C4-2B (cell line): ENCODE results near the gene ZNF865.

Experiments used
- H3K27ac ChIP-seq: fragments of 450-650 bp; 2 replicates; pipeline ENCODE4 v1.5.1; 2017
- CTCF ChIP-seq: fragments of 450-650 bp; conservative IDR thresholded peaks from 2 replicates; pipeline ENCODE4 v1.5.1; 2017; ENCODE audit warnings: mild to moderate bottlenecking
- ZFX ChIP-seq: fragments of 450-650 bp; IDR thresholded peaks from 2 replicates; pipeline ENCODE4 v1.6.1; 2017

The ZNF865 gene

GRCh38 chr19:55650602-55651230, 45.3 kb downstream of the ZNF865 start:
- H3K27ac ChIP-seq, result no peak overlapping the region
- no peak for TF ChIP-seq CTCF
- no peak for TF ChIP-seq ZFX

- TF ChIP-seq ZFX, result no peak
- no peak for TF ChIP-seq CTCF
- no peak overlapping the region for H3K27ac ChIP-seq
Measured at GRCh38 chr19:55651236-55651635, 45.8 kb downstream of the ZNF865 start.

GRCh38 chr19:55652311-55653128, 47.1 kb downstream of the ZNF865 start:
- H3K27ac ChIP-seq, result peak overlapping the region; percentile 100; the same call in 1 of the 2 replicates
- no peak for TF ChIP-seq ZFX
- no peak for TF ChIP-seq CTCF

GRCh38 chr19:55653651-55654322, 48.3 kb downstream of the ZNF865 start:
- TF ChIP-seq CTCF (peak; percentile 100), ZFX (no peak)
- peak overlapping the region; percentile 100 for H3K27ac ChIP-seq

GRCh38 chr19:55654323-55654867, 48.9 kb downstream of the ZNF865 start:
- no peak for TF ChIP-seq ZFX
- TF ChIP-seq CTCF, result no peak
- peak overlapping the region; percentile 100 for H3K27ac ChIP-seq

GRCh38 chr19:55654868-55655647, 49.6 kb downstream of the ZNF865 start, which contains the start of gene U2AF2:
TSS of gene U2AF2 (plus strand) at chr19:55655035. CDS start at chr19:55655105, 70 bp downstream.
- peak within 1 kb of the TSS; percentile 100 for H3K27ac ChIP-seq
- TF ChIP-seq ZFX (peak; percentile 61; the same call in 1 of the 2 replicates), CTCF (no peak)
